Left ventricle myocardium superior (tissue), 1 donor: ENCODE measurements around the gene ABCA6. TPM values are rescaled to one million over a fixed set of nuclear protein-coding genes. Genes with fewer than 3 reads are reported as not detected.

Experiments
- ATAC-seq: fragments of 200-7000 bp; cut with Tn5 transposase; one replicate; pipeline ENCODE4 v1.9.1; 2020; ENCODE audit warnings: mild to moderate bottlenecking, moderate library complexity
- DNase-seq: peaks from one replicate; pipeline ENCODE4 v3.0.0-alpha.2; 2020
- intact Hi-C: fragments of 100-400 bp; cut with micrococcal nuclease; formaldehyde crosslinking; loops from one replicate; pipeline ENCODE4 v1.11.0; 2022
- total RNA-seq: library from RNA; stranded (reverse); fragmentation: NEBNext Ultra II Directional; extraction: Animal tissue kit (Norgen Biotek cat#: 25700); gene quantifications from one replicate; pipeline ENCODE4 v1.2.1, GENCODE V29; 2021
- donor health status: DM: no; HTN: yes; CAD: no; lungs with severe emphysema.

Gene ABCA6
- total RNA-seq, 1 donor from 2014 or later, result 21.5 TPM

- DNase-seq, result no peak
- intact Hi-C loops, result no loop called here
Measured at GRCh38 chr17:69060822-69061221, 80.9 kb downstream of the ABCA6 start, which contains the start of gene ABCA9. Gene ABCA9, minus strand, starts transcription at chr17:69060927. Its CDS starts 9,801 bp downstream, at chr17:69051126.

GRCh38 chr17:69059458-69060175 is 82.1 kb downstream of the ABCA6 start:
- intact Hi-C loops, result no loop called here
- DNase-seq (no peak), ATAC-seq (no peak)

More at GRCh38 chr17:69060822-69061221, 80.9 kb downstream of the ABCA6 start, which contains the start of gene ABCA9:
- ATAC-seq, result peak; percentile 86

- no peak for ATAC-seq
- DNase-seq, result no peak
- intact Hi-C loops, result no loop called here
Measured at GRCh38 chr17:69058165-69058564, 83.5 kb downstream of the ABCA6 start.

GRCh38 chr17:69057280-69057679 is 84.4 kb downstream of the ABCA6 start:
- no peak for DNase-seq
- intact Hi-C loops, result no loop called here
- ATAC-seq, result no peak

- intact Hi-C loops, result no loop called here
- DNase-seq, result no peak
- ATAC-seq, result no peak
Measured at GRCh38 chr17:69056179-69056823, 85.4 kb downstream of the ABCA6 start.

- peak; percentile 63 for ATAC-seq
- intact Hi-C loops, result no loop called here
- no peak for DNase-seq
Measured at GRCh38 chr17:69055334-69055733, 86.4 kb downstream of the ABCA6 start.

GRCh38 chr17:69050999-69051775 is 90.5 kb downstream of the ABCA6 start:
- ATAC-seq (peak; percentile 11), DNase-seq (no peak)
- intact Hi-C loops, result no loop called here

- ATAC-seq (no peak), DNase-seq (no peak)
- intact Hi-C loops, result no loop called here
Measured at GRCh38 chr17:69048634-69049033, 93.1 kb downstream of the ABCA6 start.

- intact Hi-C loops, result no loop called here
- DNase-seq (peak; percentile 64), ATAC-seq (peak; percentile 97)
Measured at GRCh38 chr17:69047368-69048263, 94.1 kb downstream of the ABCA6 start.

- intact Hi-C loops, result no loop called here
- ATAC-seq, result no peak
- no peak for DNase-seq
Measured at GRCh38 chr17:69046121-69046807, 95.4 kb downstream of the ABCA6 start.

- intact Hi-C loops, result no loop called here
Measured at GRCh38 chr17:69045646-69046045, 96.0 kb downstream of the ABCA6 start.

GRCh38 chr17:69044371-69044770 is 97.3 kb downstream of the ABCA6 start:
- DNase-seq, result no peak
- ATAC-seq, result no peak
- intact Hi-C loops, result no loop called here

More at GRCh38 chr17:69045646-69046045, 96.0 kb downstream of the ABCA6 start:
- ATAC-seq, result no peak
- DNase-seq, result no peak

GRCh38 chr17:69043098-69043734 is 98.5 kb downstream of the ABCA6 start:
- ATAC-seq, result no peak
- no peak for DNase-seq
- intact Hi-C loops, result no loop called here

- no peak for DNase-seq
- no peak for ATAC-seq
- intact Hi-C loops, result no loop called here
Measured at GRCh38 chr17:69042308-69042707, 99.4 kb downstream of the ABCA6 start.

- ATAC-seq, result no peak
- intact Hi-C loops, result no loop called here
- no peak for DNase-seq
Measured at GRCh38 chr17:69031839-69032238, 109.9 kb downstream of the ABCA6 start.

GRCh38 chr17:69030169-69030568 is 111.5 kb downstream of the ABCA6 start:
- intact Hi-C loops, result no loop called here
- DNase-seq (no peak), ATAC-seq (peak; percentile 17)
